K562 (cell line): ENCODE results near the gene RARRES1. TPM values are rescaled to one million over a fixed set of nuclear protein-coding genes. Genes with fewer than 3 reads are reported as not detected.

Experiments
- ATAC-seq: fragments of 200-7000 bp; cut with Tn5 transposase; 3 replicates; pipeline ENCODE4 v1.9.1; 2020; ENCODE audit warnings: moderate library complexity
- BruUV-seq: library from RNA; stranded (reverse); fragments of 400-500 nt; replicated peaks from 2 replicates; lab custom pipeline; 2021; lab: Mats Ljungman, UMichigan
- CTCF ChIA-PET: fragments of 300-600 bp; formaldehyde crosslinking; extraction: SDS; loops from one replicate; lab custom pipeline; 2021; ENCODE audit warnings: low intra/inter-chr PET ratio; lab: Yijun Ruan, JAX
- POLR2A ChIA-PET: fragments of 300-600, 350-650 bp; sonication (Branson Sonifier 250); formaldehyde crosslinking; extraction: SDS; loops from one replicate; lab custom pipeline; 2021; ENCODE audit warnings: antibody characterized with exemption, inconsistent platforms; lab: Yijun Ruan, JAX
- DNase-seq, 4 experiments: peaks; one replicate each; pipeline versions ENCODE4 v3.0.0 to v3.0.0-alpha.2; 2011 to 2018; ENCODE audit warnings: low spot score in 3 of 4, mixed read lengths in 3 of 4; ENCODE audit errors: extremely low read depth in 1 of 4
- FAIRE-seq: peaks from 2 replicates; lab custom pipeline; 2011; peaks lifted over from hg19 to GRCh38; lab: Jason Lieb, UNC
- H2AFZ ChIP-seq: 2 replicates; pipeline ENCODE4 v1.6.0; 2011; ENCODE audit warnings: low read depth, low read length, control low read depth, inconsistent platforms
- H3K27ac ChIP-seq: fragments of 200-600 bp; 3 replicates; pipeline ENCODE4 v1.8.0; 2011; ENCODE audit warnings: low read depth, mild to moderate bottlenecking, control low read depth, inconsistent platforms, low read length, moderate library complexity, mixed read lengths; ENCODE audit errors: extremely low read depth
- H3K27me3 ChIP-seq, 2 experiments: fragments of 300-600 bp in 1 of 2; 2 replicates in 1 of 2; 3 replicates in 1 of 2; pipeline versions ENCODE4 v1.6.0 to v1.8.0; 2011; ENCODE audit warnings: inconsistent platforms in 2 of 2, low read length in 2 of 2, mild to moderate bottlenecking in 1 of 2, mixed read lengths in 1 of 2, moderate library complexity in 1 of 2; ENCODE audit not compliant: control insufficient read depth in 2 of 2, insufficient read depth in 2 of 2
- H3K36me3 ChIP-seq: fragments of 300-600 bp; 3 replicates; pipeline ENCODE4 v1.8.0; 2011; ENCODE audit warnings: mild to moderate bottlenecking, low read length, inconsistent platforms; ENCODE audit not compliant: control insufficient read depth, insufficient read depth
- H3K4me1 ChIP-seq, 2 experiments: fragments of 200-600 bp in 1 of 2; replicated peaks in 1 of 2; 2 replicates in 1 of 2; 3 replicates in 1 of 2; pipeline versions ENCODE4 v1.5.1 to v1.8.0; 2011; ENCODE audit warnings: inconsistent platforms in 2 of 2, low read length in 2 of 2, mild to moderate bottlenecking in 1 of 2, mixed read lengths in 1 of 2, moderate library complexity in 1 of 2; ENCODE audit not compliant: control insufficient read depth in 2 of 2, insufficient read depth in 2 of 2
- H3K4me2 ChIP-seq: 2 replicates; pipeline ENCODE4 v1.6.1; 2011; ENCODE audit warnings: low read length, control low read depth, inconsistent platforms, mixed read lengths; ENCODE audit not compliant: insufficient read depth
- H3K4me3 ChIP-seq: fragments of 200-600 bp; sonication (generic), shearing (Covaris generic); 2 replicates; pipeline ENCODE4 v1.5.1; 2016; ENCODE audit warnings: control low read depth, inconsistent platforms
- H3K79me2 ChIP-seq: fragments of 200-600 bp; 3 replicates; pipeline ENCODE4 v1.8.0; 2011; ENCODE audit warnings: low read length, inconsistent platforms; ENCODE audit not compliant: control insufficient read depth, insufficient read depth
- H3K9ac ChIP-seq, 2 experiments: 2 replicates each; pipeline versions ENCODE4 v1.6.0 to v1.6.1; 2011; ENCODE audit warnings: low read depth in 2 of 2, low read length in 2 of 2, control low read depth in 1 of 2, inconsistent platforms in 1 of 2, mild to moderate bottlenecking in 1 of 2, mixed read lengths in 1 of 2; ENCODE audit not compliant: insufficient read depth in 1 of 2
- H3K9me1 ChIP-seq: one replicate; pipeline ENCODE4 v1.6.0; 2011; ENCODE audit warnings: inconsistent platforms, mild to moderate bottlenecking, low read length, moderate library complexity; ENCODE audit not compliant: control insufficient read depth, insufficient read depth
- H3K9me3 ChIP-seq: replicated peaks from 2 replicates; pipeline ENCODE4 v1.5.1; 2011; ENCODE audit warnings: low read depth, low read length, inconsistent platforms; ENCODE audit not compliant: control insufficient read depth, insufficient read depth
- H4K20me1 ChIP-seq: replicated peaks from 2 replicates; pipeline ENCODE4 v1.6.1; 2011; ENCODE audit warnings: low read length, inconsistent platforms, mixed read lengths; ENCODE audit not compliant: control insufficient read depth, insufficient read depth
- BMI1 ChIP-seq: fragments of 150-350 bp; IDR thresholded peaks from 2 replicates; pipeline ENCODE4 v1.6.1; 2014; ENCODE audit warnings: low read length
- ELF4 ChIP-seq: fragments of 450-650 bp; formaldehyde crosslinking; IDR thresholded peaks from 2 replicates; pipeline ENCODE4 v1.4.0; 2022; ENCODE audit warnings: missing genetic modification characterization
- GABPB2 ChIP-seq: fragments of 250-450 bp; sonication (Bioruptor Pico); conservative IDR thresholded peaks from 2 replicates; pipeline ENCODE4 v1.5.1; 2021; ENCODE audit warnings: mild to moderate bottlenecking
- NR4A1 ChIP-seq, 2 experiments: fragments of 250-450 bp in 1 of 2; fragments of 450-650 bp in 1 of 2; sonication (Bioruptor Pico) in 1 of 2; IDR thresholded peaks; 2 replicates each; pipeline versions ENCODE4 v1.4.0 to v1.6.1; 2016 to 2020; ENCODE audit warnings: mild to moderate bottlenecking in 2 of 2, missing compliant biosample characterization in 1 of 2, missing genetic modification characterization in 1 of 2, moderate library complexity in 1 of 2
- SMARCC2 ChIP-seq: fragments of 450-650 bp; IDR thresholded peaks from 2 replicates; pipeline ENCODE4 v1.6.1; 2017; ENCODE audit warnings: antibody characterized with exemption, moderate library complexity, mild to moderate bottlenecking, low read depth
- TCFL5 ChIP-seq: fragments of 250-450 bp; sonication (Bioruptor Pico); conservative IDR thresholded peaks from 2 replicates; pipeline ENCODE4 v1.6.1; 2021; ENCODE audit warnings: mild to moderate bottlenecking, moderate library complexity, matching md5 sums
- ZNF668 ChIP-seq: fragments of 250-450 bp; sonication (Bioruptor Pico); IDR thresholded peaks from 2 replicates; pipeline ENCODE4 v1.8.0; 2022; ENCODE audit warnings: mild to moderate bottlenecking, inconsistent platforms
- WGBS: fragments of 100-300 bp; shearing (Covaris generic); methylation state at CpG from one replicate; pipeline ENCODE4 v1.1.6; 2016; ENCODE audit warnings: low coverage, mixed read lengths; ENCODE audit not compliant: insufficient coverage; ENCODE audit errors: missing lambda C conversion rate; 5-methylcytosine and 5-hydroxymethylcytosine counted together
- in situ Hi-C: fragments of 300-500 bp; cut with MboI; formaldehyde crosslinking; loops from 4 replicates; pipeline ENCODE4 v1.15.0; 2018; ENCODE audit warnings: inconsistent platforms, mixed read lengths
- intact Hi-C: fragments of 100-400 bp; cut with micrococcal nuclease; formaldehyde crosslinking; loops from 2 replicates; pipeline ENCODE4 v1.14.2; 2022
- polyA plus RNA-seq, 8 experiments: library from polyadenylated mRNA; depleted of rRNA in 4 of 8; stranded (reverse) in 5 of 8; unstranded in 3 of 8; fragments of >200 nt; fragmentation: Nextera tagmentation in 2 of 8; fragmentation: Illumina TruSeq in 1 of 8; extraction: Ambion mirVana in 2 of 8; extraction: Trizol in 1 of 8; gene quantifications; 2 replicates each; pipeline versions ENCODE4 v1.2.1 to v1.2.3, GENCODE V29; 2011 to 2014; ENCODE audit warnings: inconsistent platforms in 1 of 8, missing spikeins in 1 of 8
- total RNA-seq, 7 experiments: library from RNA; depleted of rRNA in 6 of 7; stranded (reverse); fragments of >200 nt in 6 of 7; fragmentation: Illumina TruSeq in 2 of 7; extraction: Trizol in 2 of 7; gene quantifications; 2 replicates each; pipeline versions ENCODE4 v1.2.1 to v1.2.3, GENCODE V29; 2011 to 2021; ENCODE audit warnings: low replicate concordance in 1 of 7
- TF ChIP-seq, protein P1 (sequence below): fragments of 450-650 bp; formaldehyde crosslinking; IDR thresholded peaks from 2 replicates; pipeline ENCODE4 v1.4.0; 2022; ENCODE audit warnings: missing genetic modification characterization
- TF ChIP-seq, protein P2 (sequence below): sonication (generic); formaldehyde crosslinking; IDR thresholded peaks from 2 replicates; pipeline ENCODE4 v1.8.0; 2023; ENCODE audit warnings: missing genetic modification reagents, mild to moderate bottlenecking, borderline replicate concordance

RARRES1 gene
- total and polyA plus RNA-seq, 9 of the 15 experiments (the other 6 are each of a cell fraction or from before 2014, with no cell fraction given), result not detected

DNA sequence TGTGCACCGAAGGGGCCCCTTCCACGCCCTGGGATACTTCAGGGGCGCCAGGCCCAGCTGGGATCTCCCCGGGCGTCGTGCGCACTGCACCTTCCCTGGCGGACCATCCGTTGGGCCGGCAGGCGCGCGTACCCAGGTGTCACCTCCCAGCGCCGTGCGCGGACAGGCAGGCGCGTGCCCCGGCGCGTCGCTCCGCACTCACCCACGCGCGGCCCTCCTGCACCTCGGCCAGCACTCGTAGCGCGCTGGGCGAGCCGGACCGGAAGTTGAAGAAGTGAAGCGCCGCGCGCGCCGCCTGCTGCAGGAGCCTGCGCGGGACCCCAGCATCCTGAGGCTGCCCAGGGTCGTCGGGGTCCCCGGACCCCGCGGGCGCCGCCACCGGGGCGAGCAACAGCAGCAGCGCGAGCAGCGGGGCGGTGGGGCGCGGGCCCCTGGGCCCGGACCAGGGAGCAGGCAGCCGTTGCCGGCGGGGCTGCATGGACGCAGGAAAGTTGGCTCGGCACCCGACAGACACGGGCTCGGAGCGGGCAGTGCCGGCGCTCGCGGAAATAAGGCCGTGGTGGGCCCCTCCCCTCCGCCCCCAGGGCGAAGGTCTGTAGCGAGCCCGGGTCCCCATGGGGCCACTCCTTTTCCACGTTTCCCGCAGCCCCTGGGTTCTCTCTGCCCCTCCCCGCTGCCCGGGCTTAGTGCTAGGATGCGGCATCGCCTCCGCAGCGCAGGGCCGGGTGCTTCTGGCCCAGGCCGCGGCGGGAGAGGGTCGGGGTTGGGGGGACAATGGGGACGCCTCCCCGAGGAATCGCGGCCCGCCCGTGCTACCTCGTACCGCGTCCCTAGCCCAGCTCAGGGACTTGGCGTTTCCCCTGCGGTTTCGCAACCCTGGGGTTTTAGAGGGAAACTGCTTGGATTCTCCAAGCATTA, at the start of gene RARRES1 (continued):
- TF ChIP-seq, protein P1, sequence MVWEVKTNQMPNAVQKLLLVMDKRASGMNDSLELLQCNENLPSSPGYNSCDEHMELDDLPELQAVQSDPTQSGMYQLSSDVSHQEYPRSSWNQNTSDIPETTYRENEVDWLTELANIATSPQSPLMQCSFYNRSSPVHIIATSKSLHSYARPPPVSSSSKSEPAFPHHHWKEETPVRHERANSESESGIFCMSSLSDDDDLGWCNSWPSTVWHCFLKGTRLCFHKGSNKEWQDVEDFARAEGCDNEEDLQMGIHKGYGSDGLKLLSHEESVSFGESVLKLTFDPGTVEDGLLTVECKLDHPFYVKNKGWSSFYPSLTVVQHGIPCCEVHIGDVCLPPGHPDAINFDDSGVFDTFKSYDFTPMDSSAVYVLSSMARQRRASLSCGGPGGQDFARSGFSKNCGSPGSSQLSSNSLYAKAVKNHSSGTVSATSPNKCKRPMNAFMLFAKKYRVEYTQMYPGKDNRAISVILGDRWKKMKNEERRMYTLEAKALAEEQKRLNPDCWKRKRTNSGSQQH, result no peak
- no peak for TF ChIP-seq NR4A1 (CRISPR knock-in tag; IDR thresholded peaks at IDR 0.05)
- no peak for TF ChIP-seq NR4A1 (tag; IDR thresholded peaks at IDR 0.05)
- no peak for TF ChIP-seq GABPB2 (CRISPR knock-in tag)

DNA sequence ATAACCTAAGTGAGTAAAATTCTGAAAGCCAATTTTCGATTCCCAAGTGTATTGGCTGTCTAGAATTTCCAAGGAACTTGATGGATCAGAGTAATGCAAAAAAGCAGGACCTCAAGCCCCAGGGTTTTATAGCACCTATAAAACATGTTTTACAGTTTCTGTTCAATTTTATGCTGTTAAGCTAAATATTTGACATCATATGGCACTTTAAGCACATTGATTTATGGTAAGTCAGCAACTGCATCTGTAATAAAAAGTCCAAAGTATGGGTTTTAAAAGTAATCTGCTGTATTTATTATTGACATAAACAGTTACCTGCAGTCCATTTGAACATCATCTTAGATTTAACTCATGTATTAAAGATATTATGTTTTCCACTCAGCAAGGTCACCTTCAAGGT, 49.6 kb upstream of the RARRES1 start:
- CTCF ChIA-PET, result interaction anchor here (0.6 kb wide), 1 partner anchor 54 kb away, joined by 3 read pairs; no protein-coding TSS in a partner anchor
- Histone ChIP-seq H4K20me1 (no peaks in the 10 kb centered on the region), H3K4me1 (peaks cover 4 to 19% of the 10 kb centered on the region in 2 experiments; a peak in 3 of 5 replicates), H3K9me3 (no peaks in the 10 kb centered on the region; the same call in 1 of the 2 replicates), H3K36me3 (no peaks in the 10 kb centered on the region; the same call in 1 of the 3 replicates), H3K9ac (no peak overlapping the region), H3K4me2 (no peak overlapping the region), H3K9me1 (no peaks in the 10 kb centered on the region), H3K4me3 (no peak overlapping the region), H3K79me2 (no peaks in the 10 kb centered on the region)
- WGBS, result 56% methylated on average over 1 of the region's 1 CpG
- FAIRE-seq (no peak), DNase-seq (no peak), ATAC-seq (no peak)
- in situ Hi-C loops, result loop anchor here (25.0 kb wide), 1 partner anchor 1170 kb away; no protein-coding TSS in a partner anchor
- BruUV-seq, result no TSS peak
- intact Hi-C loops, result no loop called here
- POLR2A ChIA-PET, result no interaction called here
- TF ChIP-seq ELF4, result no peak
- TF ChIP-seq TCFL5 (CRISPR knock-in tag), result no peak
- TF ChIP-seq SMARCC2, result no peak
- TF ChIP-seq BMI1, result no peak
- no peak for TF ChIP-seq ZNF668 (CRISPR knock-in tag)
- TF ChIP-seq, protein P2, sequence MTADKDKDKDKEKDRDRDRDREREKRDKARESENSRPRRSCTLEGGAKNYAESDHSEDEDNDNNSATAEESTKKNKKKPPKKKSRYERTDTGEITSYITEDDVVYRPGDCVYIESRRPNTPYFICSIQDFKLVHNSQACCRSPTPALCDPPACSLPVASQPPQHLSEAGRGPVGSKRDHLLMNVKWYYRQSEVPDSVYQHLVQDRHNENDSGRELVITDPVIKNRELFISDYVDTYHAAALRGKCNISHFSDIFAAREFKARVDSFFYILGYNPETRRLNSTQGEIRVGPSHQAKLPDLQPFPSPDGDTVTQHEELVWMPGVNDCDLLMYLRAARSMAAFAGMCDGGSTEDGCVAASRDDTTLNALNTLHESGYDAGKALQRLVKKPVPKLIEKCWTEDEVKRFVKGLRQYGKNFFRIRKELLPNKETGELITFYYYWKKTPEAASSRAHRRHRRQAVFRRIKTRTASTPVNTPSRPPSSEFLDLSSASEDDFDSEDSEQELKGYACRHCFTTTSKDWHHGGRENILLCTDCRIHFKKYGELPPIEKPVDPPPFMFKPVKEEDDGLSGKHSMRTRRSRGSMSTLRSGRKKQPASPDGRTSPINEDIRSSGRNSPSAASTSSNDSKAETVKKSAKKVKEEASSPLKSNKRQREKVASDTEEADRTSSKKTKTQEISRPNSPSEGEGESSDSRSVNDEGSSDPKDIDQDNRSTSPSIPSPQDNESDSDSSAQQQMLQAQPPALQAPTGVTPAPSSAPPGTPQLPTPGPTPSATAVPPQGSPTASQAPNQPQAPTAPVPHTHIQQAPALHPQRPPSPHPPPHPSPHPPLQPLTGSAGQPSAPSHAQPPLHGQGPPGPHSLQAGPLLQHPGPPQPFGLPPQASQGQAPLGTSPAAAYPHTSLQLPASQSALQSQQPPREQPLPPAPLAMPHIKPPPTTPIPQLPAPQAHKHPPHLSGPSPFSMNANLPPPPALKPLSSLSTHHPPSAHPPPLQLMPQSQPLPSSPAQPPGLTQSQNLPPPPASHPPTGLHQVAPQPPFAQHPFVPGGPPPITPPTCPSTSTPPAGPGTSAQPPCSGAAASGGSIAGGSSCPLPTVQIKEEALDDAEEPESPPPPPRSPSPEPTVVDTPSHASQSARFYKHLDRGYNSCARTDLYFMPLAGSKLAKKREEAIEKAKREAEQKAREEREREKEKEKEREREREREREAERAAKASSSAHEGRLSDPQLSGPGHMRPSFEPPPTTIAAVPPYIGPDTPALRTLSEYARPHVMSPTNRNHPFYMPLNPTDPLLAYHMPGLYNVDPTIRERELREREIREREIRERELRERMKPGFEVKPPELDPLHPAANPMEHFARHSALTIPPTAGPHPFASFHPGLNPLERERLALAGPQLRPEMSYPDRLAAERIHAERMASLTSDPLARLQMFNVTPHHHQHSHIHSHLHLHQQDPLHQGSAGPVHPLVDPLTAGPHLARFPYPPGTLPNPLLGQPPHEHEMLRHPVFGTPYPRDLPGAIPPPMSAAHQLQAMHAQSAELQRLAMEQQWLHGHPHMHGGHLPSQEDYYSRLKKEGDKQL (CRISPR knock-in tag), result no peak
- TF ChIP-seq, all 486 proteins: peak for 0
- Histone ChIP-seq H3K27me3 (no peaks in the 10 kb centered on the region), H2AFZ (no peak overlapping the region), H3K27ac (no peak overlapping the region)
